ENCODE data around the gene UTP11.

Gene UTP11

DNA sequence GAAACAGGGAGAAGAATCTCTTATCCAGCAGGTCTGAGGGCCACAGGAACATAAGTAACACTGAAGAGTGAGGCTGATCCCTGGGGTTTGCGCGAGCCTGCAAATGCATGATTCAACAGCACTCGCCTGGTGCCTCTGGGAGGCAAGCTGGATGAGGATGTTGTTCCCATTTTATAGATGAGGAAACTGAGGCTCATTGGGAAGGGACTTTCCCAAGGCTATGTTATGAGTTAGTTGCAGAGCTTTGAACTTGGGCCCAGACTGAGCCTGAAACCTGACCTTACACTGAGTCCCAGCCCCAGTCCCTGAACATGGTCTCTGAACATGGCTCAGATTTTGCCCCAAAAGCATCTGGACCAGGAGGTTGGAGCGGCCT is 61.8 kb downstream of the UTP11 start:
- DNase-seq: no peak

All from stimulated activated CD8-positive, alpha-beta memory T cell treated with anti-CD3 and anti-CD28 coated beads, Interleukin-4, amount 100 ng/mL, for 48 hours (primary cell).